Measurements from ENCODE around the gene SPOP. TPM values are rescaled to one million over a fixed set of nuclear protein-coding genes. Genes with fewer than 3 reads are reported as not detected.
A peak's percentile ranks its signal among the peaks of the same experiment; 100 is the strongest.
"Not testable (repeated sequence)": the region's sequence is repeated elsewhere in the genome, so short reads cannot be mapped to it uniquely, and the experiment has no call there.

The SPOP gene
- total RNA-seq, 2 donors from 2014 or later, result 60.5 to 69.5 TPM

DNA sequence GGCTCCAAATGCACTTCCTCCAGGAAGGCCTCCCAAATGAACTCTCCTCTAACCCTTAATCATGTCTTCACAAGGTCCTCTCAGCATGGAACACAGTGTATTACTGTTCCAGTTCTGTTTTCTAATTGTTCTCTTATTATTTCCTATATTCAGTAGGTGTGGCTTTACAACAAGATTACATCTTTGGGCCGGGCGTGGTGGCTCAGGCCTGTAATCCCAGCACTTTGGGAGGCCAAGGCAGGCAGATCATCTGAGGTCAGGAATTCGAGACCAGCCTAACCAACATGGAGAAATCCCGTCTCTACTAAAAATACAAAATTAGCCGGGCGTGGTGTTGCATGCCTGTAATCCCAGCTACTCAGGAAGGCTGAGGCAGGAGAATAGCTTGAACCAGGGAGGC lies 4.2 kb downstream of the SPOP start:
- ATAC-seq; DNase-seq; intact Hi-C loops (cut with DNase I): not testable (repeated sequence)

- DNase-seq (no peak), ATAC-seq (peak in 1 of 2 donors; percentile 33)
- intact Hi-C loops (cut with DNase I), result no loop called here
Observed at GRCh38 chr17:49670641-49671040, 7.3 kb downstream of the SPOP start.

- no peak for ATAC-seq
- DNase-seq, result no peak
- intact Hi-C loops (cut with DNase I), result no loop called here
Observed at GRCh38 chr17:49670002-49670401, 7.9 kb downstream of the SPOP start.

DNA sequence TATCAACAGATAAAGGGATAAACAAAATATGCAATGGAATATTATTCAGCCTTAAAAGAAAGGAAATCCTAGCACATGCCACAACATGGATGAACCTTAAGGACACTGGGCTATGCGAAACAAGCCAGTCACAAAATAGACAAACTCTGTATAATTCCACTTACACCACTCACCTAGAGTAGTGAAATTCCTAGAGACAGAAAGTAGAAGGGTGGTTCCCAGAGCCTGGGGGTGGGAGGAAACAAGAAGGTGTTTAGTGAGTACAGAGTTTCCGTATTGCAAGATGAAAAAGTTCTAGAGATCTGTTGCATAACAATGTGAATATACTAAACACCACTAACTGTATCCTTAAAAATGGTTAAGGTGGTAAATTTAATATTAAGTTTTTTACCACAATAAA lies 10.0 kb downstream of the SPOP start:
- intact Hi-C loops (cut with DNase I), result loop anchor here in 1 of 2 donors (10.0 kb wide), 1 partner anchor 53 kb away; no protein-coding TSS in a partner anchor
- ATAC-seq, result peak in 1 of 2 donors; percentile 41
- no peak for DNase-seq

- intact Hi-C loops (cut with DNase I), result loop anchor here in 1 of 2 donors (10.0 kb wide), 1 partner anchor 50 kb away; no protein-coding TSS in a partner anchor
- ATAC-seq, result no peak
- no peak for DNase-seq
Observed at GRCh38 chr17:49664706-49665211, 13.1 kb downstream of the SPOP start.

- DNase-seq (no peak), ATAC-seq (no peak)
- intact Hi-C loops (cut with DNase I), result loop anchor here in 1 of 2 donors (10.0 kb wide), 1 partner anchor 45 kb away; no protein-coding TSS in a partner anchor
Observed at GRCh38 chr17:49659661-49660382, 18.1 kb downstream of the SPOP start.

DNA sequence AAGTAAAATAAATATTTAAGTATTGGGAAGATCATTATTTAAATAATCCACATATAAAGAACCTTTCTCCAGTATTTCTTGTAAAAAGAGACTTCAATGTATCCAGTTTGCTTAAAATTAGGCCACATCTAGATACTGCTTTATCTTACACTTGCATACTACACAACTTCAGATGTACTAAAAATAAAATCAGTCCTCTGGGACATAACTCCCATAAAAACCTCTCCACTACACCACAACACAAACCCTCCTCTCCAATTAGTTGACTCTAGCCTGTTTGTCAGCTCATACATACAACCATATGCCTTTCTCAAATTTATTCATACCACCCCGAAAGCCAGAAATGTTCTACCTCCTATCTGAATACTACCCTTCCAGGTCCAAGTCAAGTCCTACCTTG lies 21.6 kb downstream of the SPOP start:
- no peak for DNase-seq
- ATAC-seq, result no peak
- intact Hi-C loops (cut with DNase I), result no loop called here

DNA sequence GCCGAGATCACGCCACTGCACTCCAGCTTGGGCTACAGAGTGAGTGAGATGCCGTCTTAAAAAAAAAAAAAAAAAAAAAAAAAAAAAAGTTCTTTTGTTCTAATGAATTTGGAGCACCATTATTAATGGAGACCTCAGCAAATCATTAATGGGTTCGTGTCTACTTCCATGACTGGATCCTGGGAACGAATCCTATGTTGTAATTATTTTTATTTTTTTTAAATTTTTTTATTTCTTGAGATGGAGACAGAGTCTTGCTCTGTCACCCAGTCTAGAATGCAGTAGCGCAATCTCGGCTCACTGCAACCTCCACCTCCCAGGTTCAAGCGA lies 30.7 kb downstream of the SPOP start:
- ATAC-seq (peak in 1 of 2 donors; percentile 47), DNase-seq (no peak)
- intact Hi-C loops (cut with DNase I), result no loop called here

GRCh38 chr17:49646391-49647255 lies 31.3 kb downstream of the SPOP start:
- DNase-seq (no peak), ATAC-seq (peak; percentile 57 to 87)
- intact Hi-C loops (cut with DNase I), result no loop called here

GRCh38 chr17:49646056-49646390 lies 31.9 kb downstream of the SPOP start:
- peak in 1 of 2 donors; percentile 53 for ATAC-seq
- DNase-seq; intact Hi-C loops (cut with DNase I): not testable (repeated sequence)

DNA sequence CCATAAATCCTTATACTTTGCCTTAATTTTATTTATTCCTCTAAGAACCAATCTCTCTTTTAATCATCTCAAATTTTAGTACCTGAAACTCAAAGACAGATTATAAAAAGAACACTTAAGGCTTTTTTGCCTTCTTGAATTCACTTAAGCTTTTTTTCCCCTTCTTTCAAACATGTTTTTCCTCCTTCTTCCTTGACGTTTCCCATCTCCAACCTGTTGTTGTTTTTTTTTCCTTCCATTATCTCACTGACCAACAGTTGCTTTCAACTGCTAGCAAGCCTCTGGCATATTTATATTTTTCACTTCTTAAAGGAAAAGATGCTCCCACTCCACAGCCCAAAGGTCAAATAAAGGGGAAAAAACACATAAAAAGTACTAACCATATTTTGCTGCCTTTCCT lies 32.2 kb downstream of the SPOP start:
- DNase-seq, result no peak
- intact Hi-C loops (cut with DNase I), result no loop called here
- ATAC-seq, result no peak

GRCh38 chr17:49640556-49640955 lies 37.3 kb downstream of the SPOP start:
- intact Hi-C loops (cut with DNase I), result no loop called here
- DNase-seq (no peak), ATAC-seq (no peak)

DNA sequence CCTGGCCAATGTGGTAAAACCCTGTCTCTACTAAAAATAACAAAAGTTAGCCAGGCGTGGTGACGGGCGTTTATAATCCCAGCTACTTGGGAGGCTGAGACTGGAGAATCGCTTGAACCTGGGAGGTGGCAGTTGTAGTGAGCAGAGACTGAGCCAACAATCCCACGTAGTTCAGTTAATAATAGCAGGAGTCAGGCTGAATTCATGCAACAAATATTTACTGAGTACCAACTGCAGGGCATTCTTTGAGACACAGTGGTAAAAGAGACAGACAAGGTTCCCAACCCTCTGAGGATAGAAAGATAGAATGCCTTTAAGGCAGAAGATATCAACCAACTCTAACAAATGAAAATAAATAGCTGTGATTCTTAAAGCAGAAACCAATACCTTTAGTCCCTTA lies 39.1 kb downstream of the SPOP start:
- ATAC-seq (peak; percentile 66 to 70), DNase-seq (no peak)
- intact Hi-C loops (cut with DNase I), result no loop called here

DNA sequence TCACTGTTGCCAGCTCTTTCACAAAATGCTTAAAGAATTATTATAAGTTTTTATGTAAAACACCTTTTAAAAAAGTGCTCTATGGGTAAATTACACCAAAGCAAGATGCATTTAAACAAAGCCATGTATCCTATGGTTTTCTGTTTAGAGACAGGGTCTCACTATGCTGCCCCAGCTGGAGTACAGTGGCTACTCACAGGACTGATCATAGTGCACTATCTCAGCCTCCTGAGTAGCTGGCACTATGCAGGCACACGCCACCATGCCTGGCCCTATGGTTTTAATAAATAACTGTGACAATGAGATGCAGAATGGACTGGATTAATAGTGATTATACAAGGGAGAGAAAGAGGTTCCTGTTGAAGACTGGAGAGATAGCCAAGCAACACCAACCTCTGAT lies 40.2 kb downstream of the SPOP start:
- intact Hi-C loops (cut with DNase I), result no loop called here
- no peak for ATAC-seq
- no peak for DNase-seq

- DNase-seq (no peak), ATAC-seq (peak in 1 of 2 donors; percentile 47)
- intact Hi-C loops (cut with DNase I), result no loop called here
Observed at GRCh38 chr17:49637050-49637449, 40.8 kb downstream of the SPOP start.

GRCh38 chr17:49635121-49635520 lies 42.8 kb downstream of the SPOP start:
- no peak for ATAC-seq
- intact Hi-C loops (cut with DNase I), result no loop called here
- no peak for DNase-seq

DNA sequence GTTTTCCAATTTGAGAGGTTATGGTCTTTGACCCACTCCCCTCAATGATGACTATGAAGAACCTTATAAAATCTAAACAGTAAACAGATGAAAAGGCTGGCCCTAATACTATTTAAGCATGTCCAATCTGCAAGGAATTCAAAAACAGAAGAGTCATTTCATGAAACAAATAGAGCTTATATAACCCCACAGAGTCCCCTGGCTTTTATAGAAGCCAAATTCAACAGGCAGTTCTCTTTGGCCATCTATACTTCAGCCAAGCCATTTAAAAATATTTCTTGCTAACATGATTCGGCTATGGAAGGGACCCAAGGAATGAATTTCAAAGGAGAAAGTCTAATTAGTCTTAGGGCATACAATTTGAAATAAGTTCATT lies 43.4 kb downstream of the SPOP start:
- DNase-seq (no peak), ATAC-seq (peak; percentile 13 to 50)
- intact Hi-C loops (cut with DNase I), result no loop called here

- ATAC-seq, result no peak
- intact Hi-C loops (cut with DNase I), result no loop called here
- no peak for DNase-seq
Observed at GRCh38 chr17:49633762-49634484, 44.0 kb downstream of the SPOP start.

DNA sequence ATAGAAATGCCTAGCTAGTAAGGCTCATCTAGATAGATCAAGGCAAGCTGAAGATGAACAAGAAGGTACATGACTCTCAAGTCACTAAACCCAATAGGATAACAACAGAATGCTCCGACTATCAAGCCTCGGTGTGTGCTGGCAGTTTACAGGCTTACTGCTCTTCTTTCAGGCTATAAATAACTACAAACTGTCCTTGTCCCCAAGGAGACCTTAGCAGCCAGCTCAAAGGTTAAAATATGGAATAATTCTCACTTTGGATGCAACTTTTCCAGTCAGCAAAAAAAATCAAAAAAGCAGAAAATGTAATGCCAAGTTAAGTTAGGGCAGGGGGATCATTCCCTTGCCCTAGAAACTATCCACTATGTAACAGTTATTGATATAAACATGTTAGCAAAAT lies 44.6 kb downstream of the SPOP start:
- intact Hi-C loops (cut with DNase I), result no loop called here
- DNase-seq (no peak), ATAC-seq (peak; percentile 51 to 57)

DNA sequence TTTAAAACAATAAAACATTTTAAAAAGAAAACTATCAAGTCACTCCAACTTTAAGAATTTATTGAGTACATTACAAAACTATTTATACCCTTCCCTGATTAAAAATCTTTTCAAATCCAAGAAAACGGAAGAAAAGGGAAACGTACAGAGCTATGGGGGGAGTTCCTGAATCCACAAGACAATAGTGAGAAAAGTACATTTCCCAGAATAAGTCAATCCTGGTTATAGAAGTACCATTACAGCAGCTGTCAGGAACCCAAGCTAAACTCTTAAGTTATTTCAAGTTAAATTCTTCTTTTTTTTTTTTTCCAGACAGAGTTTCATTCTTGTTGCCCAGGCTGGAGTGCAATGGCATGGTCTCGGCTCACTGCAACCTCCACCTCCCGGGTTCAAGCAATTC lies 45.7 kb downstream of the SPOP start:
- DNase-seq (no peak), ATAC-seq (no peak)
- intact Hi-C loops (cut with DNase I), result no loop called here
